B cell (primary cell): ENCODE data around the gene LYSMD1.

ENCODE experiments used
- EZH2 ChIP-seq: IDR thresholded peaks from 2 replicates; pipeline ENCODE4 v1.6.1; 2012; ENCODE audit warnings: borderline replicate concordance, low read depth, mild to moderate bottlenecking, moderate library complexity, low read length; ENCODE audit not compliant: insufficient read depth, poor library complexity, severe bottlenecking
- TF ChIP-seq, protein P1 (sequence below): fragments of 200-600 bp; IDR thresholded peaks from one replicate; pipeline ENCODE4 v1.8.0; 2022; ENCODE audit warnings: antibody characterized with exemption, mild to moderate bottlenecking

DNA sequence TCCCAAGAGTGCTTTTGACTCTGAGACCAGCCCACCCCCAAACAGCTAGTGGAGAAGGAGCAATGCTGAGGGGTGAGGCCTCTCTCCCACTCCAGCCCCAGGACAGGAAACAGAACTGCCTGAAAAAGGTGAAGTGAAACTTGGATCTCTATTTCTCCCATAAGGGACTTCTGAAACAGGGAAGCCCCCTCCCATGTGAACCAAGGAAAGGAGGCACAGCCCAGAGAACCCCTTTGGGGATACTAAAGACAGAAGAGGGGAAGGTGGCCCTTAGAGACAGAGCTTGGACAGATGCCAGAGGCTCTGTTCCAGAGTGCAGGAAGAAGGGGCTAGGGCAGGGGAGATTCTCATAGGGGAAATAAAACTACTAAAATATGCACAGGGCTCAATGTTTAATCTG, 6.3 kb downstream of the LYSMD1 start:
- TF ChIP-seq, protein P1, sequence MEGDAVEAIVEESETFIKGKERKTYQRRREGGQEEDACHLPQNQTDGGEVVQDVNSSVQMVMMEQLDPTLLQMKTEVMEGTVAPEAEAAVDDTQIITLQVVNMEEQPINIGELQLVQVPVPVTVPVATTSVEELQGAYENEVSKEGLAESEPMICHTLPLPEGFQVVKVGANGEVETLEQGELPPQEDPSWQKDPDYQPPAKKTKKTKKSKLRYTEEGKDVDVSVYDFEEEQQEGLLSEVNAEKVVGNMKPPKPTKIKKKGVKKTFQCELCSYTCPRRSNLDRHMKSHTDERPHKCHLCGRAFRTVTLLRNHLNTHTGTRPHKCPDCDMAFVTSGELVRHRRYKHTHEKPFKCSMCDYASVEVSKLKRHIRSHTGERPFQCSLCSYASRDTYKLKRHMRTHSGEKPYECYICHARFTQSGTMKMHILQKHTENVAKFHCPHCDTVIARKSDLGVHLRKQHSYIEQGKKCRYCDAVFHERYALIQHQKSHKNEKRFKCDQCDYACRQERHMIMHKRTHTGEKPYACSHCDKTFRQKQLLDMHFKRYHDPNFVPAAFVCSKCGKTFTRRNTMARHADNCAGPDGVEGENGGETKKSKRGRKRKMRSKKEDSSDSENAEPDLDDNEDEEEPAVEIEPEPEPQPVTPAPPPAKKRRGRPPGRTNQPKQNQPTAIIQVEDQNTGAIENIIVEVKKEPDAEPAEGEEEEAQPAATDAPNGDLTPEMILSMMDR: no peak
- TF ChIP-seq EZH2: no peak
